Panc1 (cell line): ENCODE data around the gene IGIP.

Source experiments
- CTCF ChIP-seq: fragments of 450-650 bp; IDR thresholded peaks from 2 replicates; pipeline ENCODE4 v1.5.1; 2017; ENCODE audit warnings: mild to moderate bottlenecking
- POLR2AphosphoS5 ChIP-seq: IDR thresholded peaks from 2 replicates; pipeline ENCODE4 v1.6.1; 2012; ENCODE audit warnings: mild to moderate bottlenecking, low read depth, low read length, moderate library complexity
- REST ChIP-seq, 2 experiments: IDR thresholded peaks; 2 replicates each; pipeline ENCODE4 v1.6.1; 2011 to 2012; ENCODE audit warnings: low read depth in 2 of 2, control low read depth in 1 of 2, low read length in 1 of 2, mild to moderate bottlenecking in 1 of 2, moderate library complexity in 1 of 2; ENCODE audit not compliant: insufficient read depth in 1 of 2
- SIN3A ChIP-seq: IDR thresholded peaks from 2 replicates; pipeline ENCODE4 v1.6.1; 2012; ENCODE audit warnings: low read depth, mild to moderate bottlenecking, low read length, moderate library complexity, borderline replicate concordance; ENCODE audit not compliant: insufficient read depth
- TCF7L2 ChIP-seq: IDR thresholded peaks from 2 replicates; pipeline ENCODE4 v1.6.1; 2011; ENCODE audit warnings: mild to moderate bottlenecking, low read depth, low read length, inconsistent platforms

- peak; percentile 42; the same call in 1 of the 2 replicates for TF ChIP-seq CTCF
- no peak for TF ChIP-seq POLR2AphosphoS5
- TF ChIP-seq SIN3A: no peak
- no peak for TF ChIP-seq REST (IDR thresholded peaks at IDR 0.05; ENCODE audit: insufficient read depth in 1 of 2, low read depth in 2 of 2, low read length in 1 of 2)
- TF ChIP-seq TCF7L2: no peak
These were observed 19.6 kb upstream of the IGIP start for GRCh38 chr5:140106101-140106500.
